Measurements from ENCODE around the gene PSMB8. TPM values are rescaled to one million over a fixed set of nuclear protein-coding genes. Genes with fewer than 3 reads are reported as not detected.

PSMB8 gene
- polyA plus RNA-seq, 1 donor (not counting 4 experiments of a cell fraction or from before 2014, with no cell fraction given): 63.4 TPM

DNA sequence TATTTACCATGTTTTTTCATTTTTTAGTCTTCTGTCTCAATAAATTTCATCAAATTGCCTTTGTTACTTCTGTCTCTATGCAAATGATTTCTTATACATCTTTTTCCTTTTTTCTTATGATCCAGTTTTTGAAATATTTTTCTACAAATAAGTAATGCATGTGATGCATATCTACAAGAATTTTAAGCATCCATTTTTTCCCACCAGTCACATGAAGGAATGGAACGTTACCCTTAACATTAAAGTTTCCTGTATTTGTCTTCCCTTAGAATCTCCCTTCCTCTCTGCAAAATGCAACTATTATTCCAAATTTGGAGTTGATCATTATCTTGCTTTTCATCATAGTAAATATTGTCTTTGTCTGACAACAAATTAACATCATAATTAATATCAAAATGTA lies 45.7 kb upstream of the PSMB8 start:
- no peak for DNase-seq (ENCODE audit: low read depth, low spot score)
- Histone ChIP-seq H4K20me1 (ENCODE audit: control insufficient read depth, extremely low read depth, insufficient read depth, low read length) (no peaks in the 10 kb centered on the region), H3K4me2 (ENCODE audit: control insufficient read depth, extremely low read depth, insufficient read depth, low read depth, low read length) (no peak overlapping the region), H3K4me3 (ENCODE audit: control insufficient read depth in 2 of 3, extremely low read depth in 1 of 3, insufficient read depth in 2 of 3, low read depth in 1 of 3, low read length in 3 of 3) (no peak overlapping the region), H3K27me3 (ENCODE audit: control insufficient read depth, extremely low read depth, insufficient read depth, low read length) (no peaks in the 10 kb centered on the region), H3K9ac (ENCODE audit: control insufficient read depth, extremely low read depth, insufficient read depth, low read length) (no peak overlapping the region), H3K27ac (ENCODE audit: control insufficient read depth, insufficient read depth, low read length) (no peak overlapping the region), H3K9me3 (ENCODE audit: control insufficient read depth, low read depth, low read length) (no peaks in the 10 kb centered on the region), H3K36me3 (ENCODE audit: control insufficient read depth in 2 of 2, extremely low read depth in 1 of 2, insufficient read depth in 2 of 2, low read length in 2 of 2) (no peaks in the 10 kb centered on the region), H3K79me2 (ENCODE audit: control insufficient read depth, insufficient read depth, low read length) (no peaks in the 10 kb centered on the region), H2AFZ (ENCODE audit: control insufficient read depth, low read length) (no peak overlapping the region), H3K9me1 (ENCODE audit: control insufficient read depth, extremely low read depth, insufficient read depth, low read length) (no peaks in the 10 kb centered on the region), H3K4me1 (ENCODE audit: control insufficient read depth, extremely low read depth, insufficient read depth, low read length) (no peaks in the 10 kb centered on the region)
- dilution Hi-C loops (cut with MboI; ENCODE audit: extremely low pct_ligation_motif_present, low sequenced_read_pairs): no loop called here
- no peak for FAIRE-seq
- TF ChIP-seq, protein P1, sequence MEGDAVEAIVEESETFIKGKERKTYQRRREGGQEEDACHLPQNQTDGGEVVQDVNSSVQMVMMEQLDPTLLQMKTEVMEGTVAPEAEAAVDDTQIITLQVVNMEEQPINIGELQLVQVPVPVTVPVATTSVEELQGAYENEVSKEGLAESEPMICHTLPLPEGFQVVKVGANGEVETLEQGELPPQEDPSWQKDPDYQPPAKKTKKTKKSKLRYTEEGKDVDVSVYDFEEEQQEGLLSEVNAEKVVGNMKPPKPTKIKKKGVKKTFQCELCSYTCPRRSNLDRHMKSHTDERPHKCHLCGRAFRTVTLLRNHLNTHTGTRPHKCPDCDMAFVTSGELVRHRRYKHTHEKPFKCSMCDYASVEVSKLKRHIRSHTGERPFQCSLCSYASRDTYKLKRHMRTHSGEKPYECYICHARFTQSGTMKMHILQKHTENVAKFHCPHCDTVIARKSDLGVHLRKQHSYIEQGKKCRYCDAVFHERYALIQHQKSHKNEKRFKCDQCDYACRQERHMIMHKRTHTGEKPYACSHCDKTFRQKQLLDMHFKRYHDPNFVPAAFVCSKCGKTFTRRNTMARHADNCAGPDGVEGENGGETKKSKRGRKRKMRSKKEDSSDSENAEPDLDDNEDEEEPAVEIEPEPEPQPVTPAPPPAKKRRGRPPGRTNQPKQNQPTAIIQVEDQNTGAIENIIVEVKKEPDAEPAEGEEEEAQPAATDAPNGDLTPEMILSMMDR (optimal IDR thresholded peaks at IDR 0.05 in 1 of 3, IDR thresholded peaks at IDR 0.05 in 1 of 3, conservative IDR thresholded peaks at IDR 0.05 in 1 of 3; ENCODE audit: extremely low read depth in 1 of 3, insufficient read depth in 2 of 3, low read length in 3 of 3): no peak

GRCh38 chr6:32888576-32888975 lies 44.7 kb upstream of the PSMB8 start:
- no peak overlapping the region for H3K9ac ChIP-seq (ENCODE audit: control insufficient read depth, extremely low read depth, insufficient read depth, low read length)
- H3K9me3 ChIP-seq (ENCODE audit: control insufficient read depth, low read depth, low read length): no peaks in the 10 kb centered on the region
- no peaks in the 10 kb centered on the region for H3K4me1 ChIP-seq (ENCODE audit: control insufficient read depth, extremely low read depth, insufficient read depth, low read length)
- no peak overlapping the region for H3K27ac ChIP-seq (ENCODE audit: control insufficient read depth, insufficient read depth, low read length)
- H2AFZ ChIP-seq (ENCODE audit: control insufficient read depth, low read length): no peak overlapping the region
- no peaks in the 10 kb centered on the region for H3K79me2 ChIP-seq (ENCODE audit: control insufficient read depth, insufficient read depth, low read length)
- no peaks in the 10 kb centered on the region for H3K27me3 ChIP-seq (ENCODE audit: control insufficient read depth, extremely low read depth, insufficient read depth, low read length)
- no peak overlapping the region for H3K4me3 ChIP-seq (ENCODE audit: control insufficient read depth in 2 of 3, extremely low read depth in 1 of 3, insufficient read depth in 2 of 3, low read depth in 1 of 3, low read length in 3 of 3)
- dilution Hi-C loops (cut with MboI; ENCODE audit: extremely low pct_ligation_motif_present, low sequenced_read_pairs): no loop called here
- H3K36me3 ChIP-seq (ENCODE audit: control insufficient read depth in 2 of 2, extremely low read depth in 1 of 2, insufficient read depth in 2 of 2, low read length in 2 of 2): no peaks in the 10 kb centered on the region
- H3K9me1 ChIP-seq (ENCODE audit: control insufficient read depth, extremely low read depth, insufficient read depth, low read length): no peaks in the 10 kb centered on the region
- TF ChIP-seq, protein P1 (optimal IDR thresholded peaks at IDR 0.05 in 1 of 3, IDR thresholded peaks at IDR 0.05 in 1 of 3, conservative IDR thresholded peaks at IDR 0.05 in 1 of 3; ENCODE audit: extremely low read depth in 1 of 3, insufficient read depth in 2 of 3, low read length in 3 of 3): no peak
- FAIRE-seq (no peak), DNase-seq (ENCODE audit: low read depth, low spot score) (no peak)
- no peak overlapping the region for H3K4me2 ChIP-seq (ENCODE audit: control insufficient read depth, extremely low read depth, insufficient read depth, low read depth, low read length)
- H4K20me1 ChIP-seq (ENCODE audit: control insufficient read depth, extremely low read depth, insufficient read depth, low read length): no peaks in the 10 kb centered on the region

All from keratinocyte (primary cell).